Measurements from ENCODE around the gene FAM83F.

Gene FAM83F

GRCh38 chr22:39984746-39985145, 10.0 kb upstream of the FAM83F start:
- Histone ChIP-seq H3K4me3 (ENCODE audit: low read depth in 1 of 2, low read length in 1 of 2) (no peak overlapping the region), H3K9me3 (no peaks in the 10 kb centered on the region), H3K4me1 (ENCODE audit: control insufficient read depth in 1 of 2, insufficient read depth in 1 of 2, low read depth in 1 of 2, low read length in 1 of 2) (no peaks in the 10 kb centered on the region), H3K27ac (no peak overlapping the region), H3K36me3 (no peaks in the 10 kb centered on the region), H3K27me3 (peaks cover 74% of the 10 kb centered on the region)
- no peak for TF ChIP-seq CTCF (IDR thresholded peaks at IDR 0.05)

DNA sequence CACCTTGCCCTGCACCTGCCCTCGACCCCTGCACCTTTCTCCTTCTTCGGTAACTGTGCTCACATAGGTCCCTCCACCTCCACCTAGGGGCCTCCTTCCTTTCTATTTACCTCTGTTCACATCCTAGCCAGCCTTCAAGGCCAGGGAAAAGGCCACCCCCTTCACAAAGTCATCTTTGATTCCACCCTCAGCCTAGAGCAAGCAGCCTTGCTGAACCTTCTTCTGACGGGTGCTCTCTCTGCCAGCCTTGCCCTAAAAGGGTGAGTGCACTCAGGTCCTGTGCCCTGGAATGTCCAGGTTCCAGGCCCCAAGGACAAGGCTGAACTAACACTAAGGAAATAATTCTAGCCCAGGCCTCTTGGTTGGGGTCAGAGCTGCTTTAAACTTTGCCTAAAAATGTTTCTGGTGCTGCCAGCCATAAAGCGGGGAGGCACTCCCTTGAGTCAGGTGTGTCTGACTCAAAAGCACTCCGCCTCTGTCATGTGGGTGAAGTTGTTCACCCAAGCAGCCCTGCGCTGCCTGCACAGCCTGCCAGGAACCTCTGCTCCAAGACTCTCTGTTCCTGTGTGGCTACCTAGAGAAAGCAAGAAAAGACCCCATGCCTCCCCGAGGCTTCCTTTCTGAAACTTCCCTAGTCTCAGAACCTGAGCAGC, 9.2 kb upstream of the FAM83F start:
- no peak overlapping the region for H3K27ac ChIP-seq
- no peaks in the 10 kb centered on the region for H3K36me3 ChIP-seq
- H3K27me3 ChIP-seq: peaks cover 72% of the 10 kb centered on the region
- no peaks in the 10 kb centered on the region for H3K4me1 ChIP-seq (ENCODE audit: control insufficient read depth in 1 of 2, insufficient read depth in 1 of 2, low read depth in 1 of 2, low read length in 1 of 2)
- no peak for TF ChIP-seq CTCF (IDR thresholded peaks at IDR 0.05)
- no peaks in the 10 kb centered on the region for H3K9me3 ChIP-seq
- no peak overlapping the region for H3K4me3 ChIP-seq (ENCODE audit: low read depth in 1 of 2, low read length in 1 of 2)

DNA sequence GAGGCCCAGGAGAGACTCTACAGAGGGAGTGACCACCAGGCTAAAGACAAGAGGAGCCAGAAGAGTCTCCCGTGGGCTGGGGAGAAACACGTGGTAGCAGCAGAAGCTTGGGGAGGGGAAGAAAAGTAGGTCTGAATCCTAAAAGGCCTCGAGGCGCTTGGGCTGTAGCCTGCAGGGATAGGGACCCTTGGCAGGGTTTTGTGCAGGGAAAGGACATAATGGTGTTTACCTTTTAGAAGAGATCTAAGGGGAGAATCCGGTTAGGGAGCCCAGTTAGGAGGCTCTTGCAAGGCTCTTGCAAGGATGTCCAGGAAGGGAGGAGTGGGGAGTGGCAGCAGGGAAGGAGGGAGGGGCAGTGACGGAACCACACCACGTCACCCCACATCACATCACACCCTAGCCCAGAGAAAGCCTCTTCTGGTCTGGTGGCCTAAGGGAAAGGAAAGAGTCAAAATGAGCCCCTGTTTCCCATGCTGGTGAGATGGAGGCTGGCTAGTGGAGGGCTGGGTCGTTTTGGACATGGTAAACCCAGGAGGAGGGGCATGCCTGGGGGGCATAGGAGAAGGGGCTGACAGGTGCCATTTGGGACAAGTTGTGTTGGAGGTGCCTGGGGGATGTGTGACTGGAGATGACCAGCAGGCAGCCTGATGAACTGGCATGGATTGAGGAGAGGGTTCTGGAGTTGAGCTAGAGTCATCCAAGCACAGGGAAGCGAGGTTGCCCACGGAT, 6.2 kb upstream of the FAM83F start:
- TF ChIP-seq CTCF (IDR thresholded peaks at IDR 0.05): no peak
- Histone ChIP-seq H3K9me3 (no peaks in the 10 kb centered on the region), H3K4me3 (ENCODE audit: low read depth in 1 of 2, low read length in 1 of 2) (no peak overlapping the region), H3K36me3 (no peaks in the 10 kb centered on the region), H3K27me3 (peaks cover 90% of the 10 kb centered on the region), H3K27ac (no peak overlapping the region), H3K4me1 (ENCODE audit: control insufficient read depth in 1 of 2, insufficient read depth in 1 of 2, low read depth in 1 of 2, low read length in 1 of 2) (no peaks in the 10 kb centered on the region)

GRCh38 chr22:39989633-39990032, 5.1 kb upstream of the FAM83F start:
- Histone ChIP-seq H3K4me3 (ENCODE audit: low read depth in 1 of 2, low read length in 1 of 2) (no peak overlapping the region), H3K4me1 (ENCODE audit: control insufficient read depth in 1 of 2, insufficient read depth in 1 of 2, low read depth in 1 of 2, low read length in 1 of 2) (peaks cover 0 to 5% of the 10 kb centered on the region in 2 experiments), H3K36me3 (no peaks in the 10 kb centered on the region), H3K9me3 (no peaks in the 10 kb centered on the region), H3K27me3 (peaks cover 90% of the 10 kb centered on the region), H3K27ac (no peak overlapping the region)
- TF ChIP-seq CTCF (IDR thresholded peaks at IDR 0.05): no peak

- H3K9me3 ChIP-seq: no peaks in the 10 kb centered on the region
- H3K27ac ChIP-seq: no peak overlapping the region
- peaks cover 4 to 12% of the 10 kb centered on the region in 2 experiments for H3K4me1 ChIP-seq (ENCODE audit: control insufficient read depth in 1 of 2, insufficient read depth in 1 of 2, low read depth in 1 of 2, low read length in 1 of 2)
- no peak overlapping the region for H3K4me3 ChIP-seq (ENCODE audit: low read depth in 1 of 2, low read length in 1 of 2)
- H3K27me3 ChIP-seq: peaks cover 90% of the 10 kb centered on the region
- no peak for TF ChIP-seq CTCF (IDR thresholded peaks at IDR 0.05)
- H3K36me3 ChIP-seq: no peaks in the 10 kb centered on the region
These were observed 4.1 kb upstream of the FAM83F start for GRCh38 chr22:39990686-39991085.
